Esophagus squamous epithelium (tissue), 4 donors: Measurements from ENCODE around the gene DOC2B.

Experiments used
- POLR2A ChIP-seq, 4 donors: fragments of 450-650 bp; IDR thresholded peaks; one replicate each; pipeline ENCODE4 v1.6.1; 2017; ENCODE audit warnings: antibody characterized with exemption in 4 of 4, mild to moderate bottlenecking in 4 of 4, moderate library complexity in 3 of 4
- TF ChIP-seq, protein P1 (sequence below), 6 experiments: fragments of 450-650 bp in 4 of 6; fragments of 200-600 bp in 2 of 6; sonication (generic) in 2 of 6; IDR thresholded peaks; one replicate each; pipeline ENCODE4 v1.5.1; 2016 to 2019; ENCODE audit warnings: antibody characterized with exemption in 6 of 6, mild to moderate bottlenecking in 4 of 6, moderate library complexity in 4 of 6

DNA sequence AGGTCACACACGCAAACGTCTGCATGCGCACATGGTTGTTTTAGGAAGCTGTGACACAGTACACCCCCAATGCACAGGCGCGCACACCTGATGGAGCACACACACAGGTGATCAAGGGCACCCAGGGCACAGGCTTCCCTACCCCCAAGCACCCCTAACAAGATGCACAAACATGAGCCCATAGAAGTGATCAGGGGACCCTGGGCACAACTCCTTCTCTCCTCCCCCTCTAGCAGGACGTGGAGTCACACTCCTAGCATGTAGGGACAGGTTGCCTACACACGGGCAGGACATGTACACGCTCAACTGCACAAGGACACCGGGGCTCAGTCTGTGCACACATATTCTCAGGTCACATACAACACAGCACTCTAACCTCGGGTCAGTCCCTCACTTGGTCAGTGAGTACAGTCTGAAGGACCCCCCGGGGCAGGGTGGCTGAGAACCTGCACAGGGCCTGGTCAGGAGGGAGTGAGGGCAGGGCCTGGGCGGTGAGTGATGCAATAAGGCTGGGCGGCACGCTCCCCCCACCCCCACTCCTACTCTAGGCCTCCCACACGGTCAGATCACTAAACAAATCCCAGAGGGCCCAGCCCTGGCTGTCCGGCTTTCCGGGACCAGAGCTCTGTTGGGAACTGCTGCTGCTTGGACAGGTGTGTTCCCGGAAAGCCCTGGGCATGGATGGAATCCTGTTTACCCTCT is 751 bp upstream of the DOC2B start:
- TF ChIP-seq, protein P1, sequence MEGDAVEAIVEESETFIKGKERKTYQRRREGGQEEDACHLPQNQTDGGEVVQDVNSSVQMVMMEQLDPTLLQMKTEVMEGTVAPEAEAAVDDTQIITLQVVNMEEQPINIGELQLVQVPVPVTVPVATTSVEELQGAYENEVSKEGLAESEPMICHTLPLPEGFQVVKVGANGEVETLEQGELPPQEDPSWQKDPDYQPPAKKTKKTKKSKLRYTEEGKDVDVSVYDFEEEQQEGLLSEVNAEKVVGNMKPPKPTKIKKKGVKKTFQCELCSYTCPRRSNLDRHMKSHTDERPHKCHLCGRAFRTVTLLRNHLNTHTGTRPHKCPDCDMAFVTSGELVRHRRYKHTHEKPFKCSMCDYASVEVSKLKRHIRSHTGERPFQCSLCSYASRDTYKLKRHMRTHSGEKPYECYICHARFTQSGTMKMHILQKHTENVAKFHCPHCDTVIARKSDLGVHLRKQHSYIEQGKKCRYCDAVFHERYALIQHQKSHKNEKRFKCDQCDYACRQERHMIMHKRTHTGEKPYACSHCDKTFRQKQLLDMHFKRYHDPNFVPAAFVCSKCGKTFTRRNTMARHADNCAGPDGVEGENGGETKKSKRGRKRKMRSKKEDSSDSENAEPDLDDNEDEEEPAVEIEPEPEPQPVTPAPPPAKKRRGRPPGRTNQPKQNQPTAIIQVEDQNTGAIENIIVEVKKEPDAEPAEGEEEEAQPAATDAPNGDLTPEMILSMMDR (IDR thresholded peaks at IDR 0.05), result no peak
- no peak for TF ChIP-seq POLR2A (IDR thresholded peaks at IDR 0.05)
